Measurements from ENCODE around the gene MAGEF1.

Gene MAGEF1

DNA sequence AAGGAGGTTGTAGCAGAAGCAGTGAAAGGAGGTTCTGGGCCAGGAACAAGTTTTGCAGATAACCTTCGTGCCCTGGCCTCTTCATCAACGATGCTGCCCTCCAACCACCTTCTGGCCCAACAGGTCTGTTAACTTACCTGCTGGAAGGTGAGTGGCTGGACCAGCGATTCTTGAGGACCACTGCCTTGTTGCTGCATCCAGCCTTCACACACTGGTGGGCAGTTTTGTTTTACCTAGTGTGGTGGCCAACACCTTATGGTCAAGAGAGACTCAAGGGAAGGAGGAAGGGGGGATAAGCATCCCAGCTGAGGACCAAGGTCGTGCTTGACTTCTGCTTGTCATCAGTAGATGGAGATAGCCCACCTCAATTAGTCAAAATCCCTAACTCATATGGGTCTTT is 7.8 kb upstream of the MAGEF1 start:
- H3K4me3 ChIP-seq (ENCODE audit: low read depth, low read length) = no peak overlapping the region
- no peaks in the 10 kb centered on the region for H3K36me3 ChIP-seq (ENCODE audit: insufficient read depth, low read length)
- H3K27ac ChIP-seq (ENCODE audit: low read depth, low read length) = no peak overlapping the region
- no peaks in the 10 kb centered on the region for H3K27me3 ChIP-seq (ENCODE audit: insufficient read depth, low read length)
- no peak overlapping the region for H2AFZ ChIP-seq (ENCODE audit: low read length, unreplicated experiment)
- H3K4me1 ChIP-seq (ENCODE audit: control insufficient read depth, insufficient read depth, low read length, unreplicated experiment) = peaks cover 17% of the 10 kb centered on the region
- no peaks in the 10 kb centered on the region for H3K79me2 ChIP-seq (ENCODE audit: control insufficient read depth, insufficient read depth, low read length, unreplicated experiment)

GRCh38 chr3:184718431-184718830 is 6.6 kb upstream of the MAGEF1 start:
- H3K79me2 ChIP-seq (ENCODE audit: control insufficient read depth, insufficient read depth, low read length, unreplicated experiment) = no peaks in the 10 kb centered on the region
- H2AFZ ChIP-seq (ENCODE audit: low read length, unreplicated experiment) = no peak overlapping the region
- peaks cover 17% of the 10 kb centered on the region for H3K4me1 ChIP-seq (ENCODE audit: control insufficient read depth, insufficient read depth, low read length, unreplicated experiment)
- H3K36me3 ChIP-seq (ENCODE audit: insufficient read depth, low read length) = no peaks in the 10 kb centered on the region
- H3K27me3 ChIP-seq (ENCODE audit: insufficient read depth, low read length) = no peaks in the 10 kb centered on the region
- H3K4me3 ChIP-seq (ENCODE audit: low read depth, low read length) = no peak overlapping the region
- H3K27ac ChIP-seq (ENCODE audit: low read depth, low read length) = no peak overlapping the region

GRCh38 chr3:184717399-184717983 is 5.6 kb upstream of the MAGEF1 start:
- Histone ChIP-seq H3K36me3 (ENCODE audit: insufficient read depth, low read length) (no peaks in the 10 kb centered on the region), H3K4me1 (ENCODE audit: control insufficient read depth, insufficient read depth, low read length, unreplicated experiment) (peaks cover 17% of the 10 kb centered on the region), H3K27me3 (ENCODE audit: insufficient read depth, low read length) (no peaks in the 10 kb centered on the region), H3K79me2 (ENCODE audit: control insufficient read depth, insufficient read depth, low read length, unreplicated experiment) (no peaks in the 10 kb centered on the region), H3K4me3 (ENCODE audit: low read depth, low read length) (no peak overlapping the region), H3K27ac (ENCODE audit: low read depth, low read length) (no peak overlapping the region), H2AFZ (ENCODE audit: low read length, unreplicated experiment) (no peak overlapping the region)

DNA sequence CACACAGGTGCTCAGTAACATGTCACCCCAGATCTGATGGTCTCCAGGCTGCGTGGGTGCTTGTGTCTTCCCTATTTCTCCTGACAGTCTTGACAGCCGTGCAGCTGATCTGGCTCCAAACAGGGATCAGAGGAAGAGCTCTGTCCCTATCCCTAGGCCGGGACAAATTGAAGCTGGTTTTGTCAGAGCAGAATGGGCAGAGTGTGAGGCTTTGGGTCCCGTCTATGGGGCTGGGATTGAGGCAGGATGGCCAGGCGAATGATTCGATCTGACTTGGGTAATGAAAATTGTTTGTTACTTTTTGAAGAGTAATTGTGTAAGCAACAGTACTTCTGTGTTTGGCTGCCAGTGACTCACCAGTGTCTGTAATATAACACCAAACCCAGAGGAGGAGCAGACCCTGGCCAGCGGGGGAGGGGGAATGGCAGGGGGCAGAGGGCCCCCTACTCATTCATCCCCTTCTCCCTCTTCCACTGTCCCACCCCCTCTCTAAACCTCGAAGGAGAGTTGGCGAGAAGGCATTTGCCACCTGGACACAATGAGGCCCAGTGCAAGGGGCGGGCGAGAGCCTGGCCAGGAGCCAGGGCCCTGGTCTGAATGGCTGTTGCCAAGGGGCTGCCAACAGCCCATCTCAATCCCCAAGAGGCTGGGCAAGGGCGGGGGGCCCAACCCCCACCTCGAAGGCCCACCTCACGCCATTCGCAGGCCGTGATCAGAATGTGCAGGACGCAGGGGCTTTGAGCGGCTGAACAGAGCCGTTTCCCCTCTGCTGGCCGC is 4.9 kb upstream of the MAGEF1 start:
- no peaks in the 10 kb centered on the region for H3K36me3 ChIP-seq (ENCODE audit: insufficient read depth, low read length)
- H3K79me2 ChIP-seq (ENCODE audit: control insufficient read depth, insufficient read depth, low read length, unreplicated experiment) = no peaks in the 10 kb centered on the region
- peaks cover 17% of the 10 kb centered on the region for H3K4me1 ChIP-seq (ENCODE audit: control insufficient read depth, insufficient read depth, low read length, unreplicated experiment)
- peak overlapping the region; percentile 58; the same call in 1 of the 2 replicates for H3K4me3 ChIP-seq (ENCODE audit: low read depth, low read length)
- no peaks in the 10 kb centered on the region for H3K27me3 ChIP-seq (ENCODE audit: insufficient read depth, low read length)
- peak overlapping the region; percentile 27 for H2AFZ ChIP-seq (ENCODE audit: low read length, unreplicated experiment)
- H3K27ac ChIP-seq (ENCODE audit: low read depth, low read length) = peak overlapping the region; percentile 11; the same call in 1 of the 2 replicates

GRCh38 chr3:184715943-184716621 is 4.2 kb upstream of the MAGEF1 start:
- Histone ChIP-seq H3K27me3 (ENCODE audit: insufficient read depth, low read length) (no peaks in the 10 kb centered on the region), H2AFZ (ENCODE audit: low read length, unreplicated experiment) (peak overlapping the region; percentile 27), H3K27ac (ENCODE audit: low read depth, low read length) (peak overlapping the region; percentile 11; the same call in 1 of the 2 replicates)

DNA sequence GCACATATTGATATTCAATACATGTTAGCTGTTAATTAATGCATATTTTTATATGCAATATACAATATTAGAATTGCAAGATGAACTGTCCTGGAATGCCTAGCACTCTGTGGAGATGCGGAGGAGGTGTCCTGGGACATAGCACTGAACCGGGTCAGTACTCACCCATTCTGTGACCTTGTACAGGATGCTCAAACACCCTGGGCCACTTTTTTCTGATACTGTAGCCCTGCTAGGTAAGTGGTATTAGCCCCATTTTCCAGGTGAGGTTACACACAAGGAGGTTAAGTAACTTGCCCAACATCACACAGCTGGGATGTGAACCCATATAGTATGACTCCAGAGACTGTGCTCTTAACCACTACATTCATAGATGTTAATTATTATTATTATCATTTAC is 1.7 kb upstream of the MAGEF1 start:
- H3K4me3 ChIP-seq (ENCODE audit: low read depth, low read length) = no peak overlapping the region
- peaks cover 31% of the 10 kb centered on the region for H3K4me1 ChIP-seq (ENCODE audit: control insufficient read depth, insufficient read depth, low read length, unreplicated experiment)
- H3K36me3 ChIP-seq (ENCODE audit: insufficient read depth, low read length) = peaks cover 7% of the 10 kb centered on the region; the same call in 1 of the 2 replicates
- peaks cover 24% of the 10 kb centered on the region for H3K79me2 ChIP-seq (ENCODE audit: control insufficient read depth, insufficient read depth, low read length, unreplicated experiment)
- no peak overlapping the region for H2AFZ ChIP-seq (ENCODE audit: low read length, unreplicated experiment)
- no peak overlapping the region for H3K27ac ChIP-seq (ENCODE audit: low read depth, low read length)
- no peaks in the 10 kb centered on the region for H3K27me3 ChIP-seq (ENCODE audit: insufficient read depth, low read length)

More at GRCh38 chr3:184715943-184716621, 4.2 kb upstream of the MAGEF1 start:
- no peaks in the 10 kb centered on the region for H3K36me3 ChIP-seq (ENCODE audit: insufficient read depth, low read length)
- H3K79me2 ChIP-seq (ENCODE audit: control insufficient read depth, insufficient read depth, low read length, unreplicated experiment) = peaks cover 1% of the 10 kb centered on the region
- H3K4me3 ChIP-seq (ENCODE audit: low read depth, low read length) = peak overlapping the region; percentile 58; the same call in 1 of the 2 replicates
- H3K4me1 ChIP-seq (ENCODE audit: control insufficient read depth, insufficient read depth, low read length, unreplicated experiment) = peaks cover 17% of the 10 kb centered on the region

GRCh38 chr3:184713040-184713355 is 1.1 kb upstream of the MAGEF1 start:
- Histone ChIP-seq H2AFZ (ENCODE audit: low read length, unreplicated experiment) (no peak overlapping the region), H3K79me2 (ENCODE audit: control insufficient read depth, insufficient read depth, low read length, unreplicated experiment) (peaks cover 24% of the 10 kb centered on the region), H3K27ac (ENCODE audit: low read depth, low read length) (no peak overlapping the region), H3K4me1 (ENCODE audit: control insufficient read depth, insufficient read depth, low read length, unreplicated experiment) (peaks cover 31% of the 10 kb centered on the region), H3K36me3 (ENCODE audit: insufficient read depth, low read length) (peaks cover 11% of the 10 kb centered on the region; the same call in 1 of the 2 replicates), H3K4me3 (ENCODE audit: low read depth, low read length) (peak overlapping the region; percentile 92; the same call in 1 of the 2 replicates), H3K27me3 (ENCODE audit: insufficient read depth, low read length) (no peaks in the 10 kb centered on the region)

- Histone ChIP-seq H3K36me3 (ENCODE audit: insufficient read depth, low read length) (peaks cover 16% of the 10 kb centered on the region), H3K4me1 (ENCODE audit: control insufficient read depth, insufficient read depth, low read length, unreplicated experiment) (peaks cover 31% of the 10 kb centered on the region), H2AFZ (ENCODE audit: low read length, unreplicated experiment) (peak overlapping the region; percentile 19), H3K79me2 (ENCODE audit: control insufficient read depth, insufficient read depth, low read length, unreplicated experiment) (peaks cover 24% of the 10 kb centered on the region), H3K27ac (ENCODE audit: low read depth, low read length) (no peak overlapping the region), H3K27me3 (ENCODE audit: insufficient read depth, low read length) (no peaks in the 10 kb centered on the region), H3K4me3 (ENCODE audit: low read depth, low read length) (peak overlapping the region; percentile 92)
Observed at GRCh38 chr3:184712248-184713039, 580 bp upstream of the MAGEF1 start.

DNA sequence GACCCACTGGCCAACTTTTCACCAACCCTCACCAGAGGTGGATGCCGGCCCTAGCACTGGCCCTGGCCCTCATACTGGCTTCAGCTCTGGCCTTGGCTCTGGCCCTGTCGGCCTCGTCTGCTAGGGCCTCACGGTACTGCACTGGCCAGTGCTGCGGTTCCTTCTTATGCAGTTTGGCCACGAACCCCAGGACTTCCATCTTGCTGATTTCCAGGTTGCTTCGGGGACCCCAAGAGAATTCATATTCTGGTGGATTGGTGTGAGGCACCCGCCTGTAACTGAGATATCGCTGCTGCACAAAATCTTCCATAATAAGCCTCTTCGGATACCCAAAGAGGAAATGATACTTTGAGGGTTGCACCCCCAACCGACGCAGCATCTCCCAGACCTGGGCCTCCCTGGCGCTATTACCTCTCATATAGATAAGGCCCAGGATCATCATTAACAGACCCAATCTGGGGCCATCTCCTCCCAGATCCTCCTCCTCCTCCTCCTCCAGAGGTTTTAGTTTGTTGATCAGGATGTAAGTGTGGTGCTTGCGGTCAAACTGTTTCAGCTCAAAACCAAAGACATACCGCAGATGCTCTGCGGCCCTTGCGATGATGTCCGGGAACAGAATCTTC is 883 bp downstream of the MAGEF1 start:
- H3K4me1 ChIP-seq (ENCODE audit: control insufficient read depth, insufficient read depth, low read length, unreplicated experiment) = peaks cover 17% of the 10 kb centered on the region
- peak overlapping the region; percentile 54 for H3K27ac ChIP-seq (ENCODE audit: low read depth, low read length)
- peak overlapping the region; percentile 55 for H2AFZ ChIP-seq (ENCODE audit: low read length, unreplicated experiment)
- H3K4me3 ChIP-seq (ENCODE audit: low read depth, low read length) = peak overlapping the region; percentile 92
- no peaks in the 10 kb centered on the region for H3K27me3 ChIP-seq (ENCODE audit: insufficient read depth, low read length)
- peaks cover 24% of the 10 kb centered on the region for H3K79me2 ChIP-seq (ENCODE audit: control insufficient read depth, insufficient read depth, low read length, unreplicated experiment)
- peaks cover 20% of the 10 kb centered on the region for H3K36me3 ChIP-seq (ENCODE audit: insufficient read depth, low read length)

DNA sequence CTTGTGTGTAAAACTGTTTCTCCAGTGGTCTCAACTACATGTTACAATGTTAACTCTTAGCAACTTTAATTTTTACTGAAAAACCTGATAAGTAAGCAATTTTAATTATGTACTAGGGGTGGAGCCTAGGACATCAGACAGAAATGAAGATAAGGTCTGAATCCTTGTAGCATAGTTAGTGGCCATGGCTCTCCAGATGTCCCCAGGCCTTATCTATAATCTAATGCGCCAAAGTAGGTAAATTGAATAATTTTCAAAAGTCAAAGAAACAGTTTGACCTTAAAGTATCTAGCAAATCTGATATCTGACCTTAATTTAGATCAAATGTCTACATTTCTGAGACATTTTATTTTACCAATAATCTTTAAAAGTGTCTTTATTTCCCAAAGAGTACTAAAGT is 8.2 kb downstream of the MAGEF1 start:
- no peak overlapping the region for H3K27ac ChIP-seq (ENCODE audit: low read depth, low read length)
- no peaks in the 10 kb centered on the region for H3K4me1 ChIP-seq (ENCODE audit: control insufficient read depth, insufficient read depth, low read length, unreplicated experiment)
- no peak overlapping the region for H2AFZ ChIP-seq (ENCODE audit: low read length, unreplicated experiment)
- no peaks in the 10 kb centered on the region for H3K27me3 ChIP-seq (ENCODE audit: insufficient read depth, low read length)
- no peaks in the 10 kb centered on the region for H3K79me2 ChIP-seq (ENCODE audit: control insufficient read depth, insufficient read depth, low read length, unreplicated experiment)
- peaks cover 13% of the 10 kb centered on the region for H3K36me3 ChIP-seq (ENCODE audit: insufficient read depth, low read length)
- H3K4me3 ChIP-seq (ENCODE audit: low read depth, low read length) = no peak overlapping the region
